H1 (cell line): ENCODE data around the gene CDK5. TPM values are rescaled to one million over a fixed set of nuclear protein-coding genes. Genes with fewer than 3 reads are reported as not detected.

ENCODE experiments used
- CREB1 ChIP-seq: IDR thresholded peaks from 2 replicates; pipeline ENCODE4 v1.6.1; 2012; ENCODE audit warnings: inconsistent platforms
- YY1 ChIP-seq: IDR thresholded peaks from 2 replicates; pipeline ENCODE4 v1.6.1; 2011; ENCODE audit warnings: low read depth, mild to moderate bottlenecking, low read length
- polyA plus RNA-seq, 7 experiments: library from polyadenylated mRNA; depleted of rRNA in 3 of 7; stranded (reverse) in 5 of 7; unstranded in 2 of 7; fragments of >200 nt in 5 of 7; fragments of 200-250 nt in 2 of 7; gene quantifications; 1 replicate in 5 of 7; 2 replicates in 1 of 7; 4 replicates in 1 of 7; pipeline versions ENCODE4 v1.2.1 to v1.2.3, GENCODE V29; 2011 to 2013; ENCODE audit warnings: missing spikeins in 2 of 7, mixed read lengths in 2 of 7
- total RNA-seq: library from RNA; stranded (reverse); fragmentation: NEBNext Ultra II Directional; extraction: Animal tissue kit (Norgen Biotek cat#: 25700); gene quantifications from 2 replicates; pipeline ENCODE4 v1.2.1, GENCODE V29; 2021

CDK5 gene
- total and polyA plus RNA-seq, 2 of the 8 experiments (the other 6 are each of a cell fraction or from before 2014, with no cell fraction given), result 22.8 to 37.2 TPM

GRCh38 chr7:151095123-151095797 lies 37.6 kb upstream of the CDK5 start (continued):
- no peak for TF ChIP-seq CREB1
- no peak for TF ChIP-seq YY1
- TF ChIP-seq, all 59 proteins: peak for 0
